Neutrophil (primary cell): ENCODE measurements around the gene TP53BP2.

Experiments
- H3K27ac ChIP-seq: fragments of 200-600 bp; sonication (generic); 2 replicates; pipeline ENCODE4 v1.5.1; 2016; ENCODE audit warnings: mild to moderate bottlenecking, moderate library complexity
- H3K27me3 ChIP-seq: fragments of 200-600 bp; sonication (generic); 2 replicates; pipeline ENCODE4 v1.6.0; 2016; ENCODE audit warnings: mild to moderate bottlenecking
- H3K36me3 ChIP-seq: fragments of 200-600 bp; sonication (generic); 2 replicates; pipeline ENCODE4 v1.5.1; 2017
- H3K4me1 ChIP-seq, 2 experiments: fragments of 200-600 bp in 1 of 2; sonication (generic) in 1 of 2; 1 replicate in 1 of 2; 2 replicates in 1 of 2; pipeline versions ENCODE4 v1.5.1 to v1.6.1; 2013 to 2016; ENCODE audit warnings: low read depth in 1 of 2, low read length in 1 of 2, mild to moderate bottlenecking in 1 of 2, moderate library complexity in 1 of 2; ENCODE audit not compliant: control insufficient read depth in 1 of 2, insufficient read depth in 1 of 2
- H3K4me3 ChIP-seq, 2 experiments: fragments of 200-600 bp in 1 of 2; sonication (generic) in 1 of 2; 1 replicate in 1 of 2; 2 replicates in 1 of 2; pipeline ENCODE4 v1.5.1; 2013 to 2016; ENCODE audit warnings: low read depth in 1 of 2, low read length in 1 of 2, mild to moderate bottlenecking in 1 of 2, moderate library complexity in 1 of 2
- H3K9me3 ChIP-seq: fragments of 200-600 bp; sonication (generic); 2 replicates; pipeline ENCODE4 v1.5.1; 2016
- CTCF ChIP-seq: fragments of 200-600 bp; sonication (generic); IDR thresholded peaks from 2 replicates; pipeline ENCODE4 v1.5.1; 2016; ENCODE audit warnings: antibody characterized with exemption

The TP53BP2 gene

GRCh38 chr1:223849352-223850254 is 3.9 kb upstream of the TP53BP2 start:
- Histone ChIP-seq H3K9me3 (no peaks in the 10 kb centered on the region), H3K27me3 (no peaks in the 10 kb centered on the region), H3K4me1 (peaks cover 14% of the 10 kb centered on the region in 2 experiments), H3K36me3 (no peaks in the 10 kb centered on the region), H3K27ac (no peak overlapping the region), H3K4me3 (no peak overlapping the region)
- no peak for TF ChIP-seq CTCF

GRCh38 chr1:223848536-223848935 is 2.8 kb upstream of the TP53BP2 start:
- H3K4me3 ChIP-seq: no peak overlapping the region
- H3K9me3 ChIP-seq: no peaks in the 10 kb centered on the region
- no peaks in the 10 kb centered on the region for H3K27me3 ChIP-seq
- H3K27ac ChIP-seq: no peak overlapping the region
- H3K4me1 ChIP-seq: peaks cover 24 to 25% of the 10 kb centered on the region in 2 experiments
- TF ChIP-seq CTCF: no peak
- H3K36me3 ChIP-seq: no peaks in the 10 kb centered on the region

- Histone ChIP-seq H3K4me3 (no peak overlapping the region), H3K27ac (no peak overlapping the region)
- no peak for TF ChIP-seq CTCF
Measured at GRCh38 chr1:223847781-223848345, 2.1 kb upstream of the TP53BP2 start.

GRCh38 chr1:223845037-223845809 is 524 bp downstream of the TP53BP2 start:
- no peaks in the 10 kb centered on the region for H3K9me3 ChIP-seq
- no peak for TF ChIP-seq CTCF
- peak overlapping the region; percentile 95 for H3K27ac ChIP-seq
- H3K4me1 ChIP-seq: peaks cover 24 to 29% of the 10 kb centered on the region in 2 experiments
- no peaks in the 10 kb centered on the region for H3K27me3 ChIP-seq
- no peaks in the 10 kb centered on the region for H3K36me3 ChIP-seq
- H3K4me3 ChIP-seq: peak overlapping the region; percentile 81 to 87

More at GRCh38 chr1:223847781-223848345, 2.1 kb upstream of the TP53BP2 start:
- H3K36me3 ChIP-seq: no peaks in the 10 kb centered on the region
- peaks cover 24 to 29% of the 10 kb centered on the region in 2 experiments for H3K4me1 ChIP-seq
- H3K9me3 ChIP-seq: no peaks in the 10 kb centered on the region
- H3K27me3 ChIP-seq: no peaks in the 10 kb centered on the region

GRCh38 chr1:223844787-223845036 is 1.0 kb downstream of the TP53BP2 start:
- Histone ChIP-seq H3K4me3 (peak overlapping the region; percentile 81 to 87), H3K27ac (peak overlapping the region; percentile 95)

More at GRCh38 chr1:223844787-223845036, 1.0 kb downstream of the TP53BP2 start:
- Histone ChIP-seq H3K9me3 (no peaks in the 10 kb centered on the region), H3K36me3 (no peaks in the 10 kb centered on the region), H3K27me3 (no peaks in the 10 kb centered on the region), H3K4me1 (peaks cover 24 to 29% of the 10 kb centered on the region in 2 experiments)
- no peak for TF ChIP-seq CTCF
